AG04449 (cell line): ENCODE measurements around the gene IL1RAPL2.

Experiments
- CTCF ChIA-PET: fragments of 350-600 bp; formaldehyde crosslinking; extraction: SDS; loops from one replicate; lab custom pipeline; 2021; ENCODE audit warnings: antibody characterized with exemption; lab: Yijun Ruan, JAX
- POLR2A ChIA-PET: fragments of 400-600, 350-600 bp; formaldehyde crosslinking; extraction: SDS; loops from one replicate; lab custom pipeline; 2020; ENCODE audit warnings: antibody characterized with exemption, inconsistent platforms; lab: Yijun Ruan, JAX
- DNase-seq: peaks from one replicate; pipeline ENCODE4 v3.0.0-alpha.2; 2010; ENCODE audit warnings: low read depth, low spot score
- H3K4me3 ChIP-seq: 2 replicates; pipeline ENCODE4 v1.5.1; 2011; ENCODE audit warnings: low read depth, mild to moderate bottlenecking, control low read depth, low read length
- CTCF ChIP-seq: IDR thresholded peaks from one replicate; pipeline ENCODE4 v1.5.1; 2011; ENCODE audit warnings: mild to moderate bottlenecking, moderate library complexity, low read length, control low read depth, inconsistent platforms; ENCODE audit not compliant: insufficient read depth; ENCODE audit errors: missing control alignments

Gene IL1RAPL2

GRCh38 chrX:105265093-105265492, 699.1 kb downstream of the IL1RAPL2 start:
- no peak for DNase-seq
- no peak overlapping the region for H3K4me3 ChIP-seq
- ChIA-PET CTCF (no interaction called here), POLR2A (no interaction called here)
- no peak for TF ChIP-seq CTCF

GRCh38 chrX:105266456-105266855, 700.5 kb downstream of the IL1RAPL2 start:
- no peak for DNase-seq
- ChIA-PET CTCF (no interaction called here), POLR2A (no interaction called here)
- TF ChIP-seq CTCF: no peak
- H3K4me3 ChIP-seq: no peak overlapping the region

GRCh38 chrX:105267167-105267566, 701.2 kb downstream of the IL1RAPL2 start:
- no peak for DNase-seq
- no peak overlapping the region for H3K4me3 ChIP-seq
- ChIA-PET POLR2A (no interaction called here), CTCF (no interaction called here)
- TF ChIP-seq CTCF: no peak

GRCh38 chrX:105269386-105269785, 703.4 kb downstream of the IL1RAPL2 start:
- TF ChIP-seq CTCF: no peak
- no peak for DNase-seq
- POLR2A ChIA-PET: no interaction called here
- no peak overlapping the region for H3K4me3 ChIP-seq
- CTCF ChIA-PET: no interaction called here

- TF ChIP-seq CTCF: no peak
- H3K4me3 ChIP-seq: no peak overlapping the region
- CTCF ChIA-PET: no interaction called here
- DNase-seq: no peak
- POLR2A ChIA-PET: no interaction called here
Measured at GRCh38 chrX:105273326-105273725, 707.3 kb downstream of the IL1RAPL2 start.

GRCh38 chrX:105274091-105274490, 708.1 kb downstream of the IL1RAPL2 start:
- no peak for DNase-seq
- TF ChIP-seq CTCF: no peak
- ChIA-PET CTCF (no interaction called here), POLR2A (no interaction called here)
- H3K4me3 ChIP-seq: no peak overlapping the region

GRCh38 chrX:105277132-105277531, 711.1 kb downstream of the IL1RAPL2 start:
- ChIA-PET POLR2A (no interaction called here), CTCF (no interaction called here)
- no peak overlapping the region for H3K4me3 ChIP-seq
- no peak for DNase-seq
- no peak for TF ChIP-seq CTCF
